ENCODE measurements around the gene DMAC2L.
A peak's percentile ranks its signal among the peaks of the same experiment; 100 is the strongest.
"Not testable (repeated sequence)": the region's sequence is repeated elsewhere in the genome, so short reads cannot be mapped to it uniquely, and the experiment has no call there.

Gene DMAC2L

DNA sequence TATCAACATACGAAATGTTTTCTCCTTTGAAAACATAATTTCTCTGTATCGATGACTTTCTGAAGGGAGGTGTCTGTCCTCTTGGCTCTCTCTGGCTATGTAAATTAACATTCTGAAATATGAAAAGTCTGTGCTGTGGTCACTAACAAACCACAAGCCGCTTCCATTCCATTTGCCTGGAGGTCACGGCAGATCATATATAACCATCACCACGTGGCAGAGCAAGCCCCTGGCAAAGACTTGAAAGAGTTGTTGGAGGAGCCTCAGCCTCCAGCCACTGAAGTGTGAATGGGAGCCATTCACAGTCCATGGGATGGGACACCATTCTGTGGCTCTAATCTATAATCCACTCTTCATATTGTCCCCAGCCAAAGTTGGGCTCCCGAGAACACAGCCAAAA lies 45.0 kb downstream of the DMAC2L start:
- FAIRE-seq, result no peak

- no peak for FAIRE-seq
These were observed 45.8 kb downstream of the DMAC2L start for GRCh38 chr14:50357753-50358395.

DNA sequence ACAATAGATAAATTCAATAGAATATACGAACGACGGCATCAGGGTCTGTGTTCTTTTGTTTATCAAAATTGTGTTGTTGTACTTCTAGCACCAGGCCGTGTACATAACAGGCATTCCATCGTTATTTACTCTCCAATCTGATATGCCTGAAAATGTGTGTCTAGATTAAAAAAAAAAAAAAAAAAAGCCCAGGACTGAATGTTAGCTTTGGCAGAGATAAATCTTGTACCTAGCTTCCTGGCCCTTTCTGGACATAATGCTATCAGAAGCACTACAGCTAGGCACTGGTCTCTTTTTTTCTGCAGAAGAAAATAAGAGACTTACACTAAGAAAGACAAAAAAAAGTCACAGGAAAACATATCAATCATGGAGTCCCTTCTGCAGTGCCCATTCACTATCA lies 47.5 kb downstream of the DMAC2L start:
- no peak for FAIRE-seq

- FAIRE-seq, result no peak
These were observed 48.0 kb downstream of the DMAC2L start for GRCh38 chr14:50360093-50360492.

DNA sequence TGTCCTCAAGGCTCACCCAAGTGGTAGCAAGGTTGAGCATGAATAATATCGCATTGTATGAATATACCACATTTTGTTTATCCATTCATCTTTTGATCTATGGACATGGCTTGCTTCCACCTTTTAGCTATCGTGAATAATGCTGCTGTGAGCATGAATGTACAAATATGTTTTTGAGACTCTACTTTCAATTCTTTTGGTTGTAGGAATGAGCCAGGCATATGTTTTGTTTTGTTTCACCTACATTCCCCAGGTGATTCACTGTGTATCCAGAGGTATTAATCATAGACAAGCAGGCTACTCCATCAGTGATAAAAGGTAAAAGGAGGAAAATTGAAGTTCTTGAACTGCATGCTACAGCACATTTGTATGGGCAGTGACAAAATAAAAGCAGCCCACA lies 48.7 kb downstream of the DMAC2L start:
- FAIRE-seq, result no peak

- not testable (repeated sequence) for FAIRE-seq
These were observed 49.6 kb downstream of the DMAC2L start for GRCh38 chr14:50361473-50362403.

DNA sequence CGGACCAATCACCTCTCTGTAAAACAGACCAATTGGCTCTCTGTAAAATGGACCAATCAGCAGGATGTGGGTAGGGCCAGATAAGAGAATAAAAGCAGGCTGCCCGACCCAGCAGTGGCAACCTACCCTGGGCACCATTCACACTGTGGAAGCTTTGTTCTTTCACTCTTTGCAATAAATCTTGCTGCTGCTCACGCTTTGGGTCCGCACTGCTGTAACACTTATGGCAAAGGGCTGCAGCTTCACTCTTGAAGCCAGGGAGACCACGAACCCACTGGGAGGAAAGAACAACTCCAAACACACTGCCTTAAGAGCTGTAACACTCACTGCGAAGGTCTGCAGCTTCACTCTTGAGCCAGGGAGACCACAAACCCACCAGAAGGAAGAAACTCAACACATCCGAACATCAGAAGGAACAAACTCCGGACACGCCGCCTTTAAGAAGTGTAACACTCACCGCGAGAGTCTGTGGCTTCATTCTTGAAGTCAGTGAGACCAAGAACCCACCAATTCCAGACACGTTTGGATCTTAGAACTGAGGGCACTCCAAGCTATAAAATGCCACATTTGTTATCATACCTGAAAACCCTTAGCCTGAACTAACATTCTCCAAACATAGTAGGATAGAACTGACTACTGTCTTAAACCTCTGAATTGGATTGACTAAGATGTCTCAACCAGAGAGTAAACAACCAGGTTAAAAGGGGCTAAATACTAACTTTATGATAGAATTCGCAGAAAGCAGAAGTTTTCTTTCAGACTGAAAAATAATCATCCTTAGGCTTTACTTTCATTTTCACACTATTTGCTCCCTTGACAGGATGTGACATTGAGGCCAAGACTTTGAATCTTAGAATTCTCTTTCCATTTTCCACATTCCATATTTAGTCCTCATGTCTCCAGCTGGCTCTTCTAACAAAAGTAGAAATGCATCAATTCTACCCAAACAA lies 50.9 kb downstream of the DMAC2L start:
- FAIRE-seq, result no peak

- FAIRE-seq, result no peak
These were observed 51.6 kb downstream of the DMAC2L start for GRCh38 chr14:50363714-50364111.

DNA sequence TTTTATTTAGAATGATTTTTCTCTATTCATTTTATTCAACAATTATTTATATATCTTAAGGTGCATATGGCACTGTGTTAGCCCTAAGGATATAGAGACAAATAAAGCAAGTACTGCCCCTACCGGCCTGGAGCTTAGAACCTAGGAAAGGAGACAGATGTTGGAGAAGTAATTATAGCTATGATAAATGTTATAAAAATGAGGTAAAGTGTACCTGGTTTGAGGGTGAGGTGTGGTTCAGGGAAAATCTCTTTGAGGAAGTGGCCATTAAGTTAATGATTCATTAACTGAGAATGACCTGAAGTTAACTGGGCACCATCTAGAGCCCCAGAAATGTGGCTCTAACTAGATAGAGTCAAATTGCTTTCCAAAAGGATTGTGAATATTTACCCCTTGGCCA lies 52.7 kb downstream of the DMAC2L start:
- peak; percentile 71 for FAIRE-seq

DNA sequence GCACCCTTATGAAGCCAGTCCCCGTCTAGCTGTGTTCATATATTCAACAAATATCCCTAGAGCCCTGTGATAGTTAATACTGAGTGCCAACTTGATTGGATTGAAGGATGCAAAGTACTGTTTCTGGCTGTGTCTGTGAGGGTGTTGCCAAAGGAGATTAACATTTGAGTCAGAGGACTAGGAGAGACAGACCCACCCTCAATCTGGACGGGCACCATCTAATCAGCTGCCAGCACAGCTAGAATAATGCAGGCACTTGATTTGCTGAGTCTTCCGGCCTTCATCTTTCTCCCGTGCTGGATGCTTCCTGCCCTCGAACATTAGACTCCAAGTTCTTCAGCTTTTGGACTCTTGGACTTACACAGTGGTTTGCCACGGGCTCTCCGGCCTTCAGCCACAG lies 53.4 kb downstream of the DMAC2L start:
- not testable (repeated sequence) for FAIRE-seq

GRCh38 chr14:50366115-50366514 lies 54.0 kb downstream of the DMAC2L start:
- FAIRE-seq, result no peak

GRCh38 chr14:50366589-50366988 lies 54.5 kb downstream of the DMAC2L start:
- no peak for FAIRE-seq

GRCh38 chr14:50371546-50371945 lies 59.4 kb downstream of the DMAC2L start:
- no peak for FAIRE-seq

DNA sequence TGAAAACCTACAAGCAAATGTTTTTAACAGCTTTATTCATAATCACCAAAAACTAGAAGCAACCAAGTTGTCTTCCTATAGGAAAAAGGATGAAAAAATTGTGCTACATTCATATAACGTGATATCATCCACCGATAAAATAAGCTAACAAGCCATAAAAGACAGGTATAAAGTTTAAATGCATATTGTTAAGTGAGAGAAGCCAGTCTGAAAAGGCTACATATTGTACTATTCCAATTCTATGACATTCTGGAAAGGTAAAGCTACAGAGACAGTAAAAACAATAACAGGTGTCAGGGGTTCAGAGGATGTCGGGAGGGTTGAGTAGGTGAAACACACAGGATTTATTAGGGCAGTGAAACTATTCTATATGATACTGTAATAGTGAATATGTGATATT lies 61.8 kb downstream of the DMAC2L start:
- no peak for FAIRE-seq

DNA sequence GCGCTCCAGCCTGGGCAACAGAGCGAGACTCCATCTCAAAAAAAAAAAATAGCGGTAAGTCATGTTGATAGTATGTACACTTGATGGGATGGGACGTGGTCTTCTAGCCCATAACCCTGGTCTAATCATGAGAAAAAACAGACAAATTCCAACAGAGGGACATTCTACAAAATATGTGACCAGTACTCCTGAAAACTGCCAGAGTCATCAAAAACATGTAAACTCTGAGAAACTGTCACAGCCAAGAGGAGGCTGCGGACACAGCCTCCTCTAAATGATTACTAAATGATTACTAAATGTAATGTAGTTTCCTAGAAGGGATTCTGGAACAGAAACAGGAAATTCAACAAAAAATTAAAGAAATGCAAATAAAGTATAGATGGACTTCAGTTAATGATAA lies 63.6 kb downstream of the DMAC2L start:
- no peak for FAIRE-seq
